GM23338 (cell line): ENCODE measurements around the gene MKNK1. TPM values are rescaled to one million over a fixed set of nuclear protein-coding genes. Genes with fewer than 3 reads are reported as not detected.

ENCODE experiments used
- ATAC-seq: fragments of 200-7000 bp; cut with Tn5 transposase; 3 replicates; pipeline ENCODE4 v1.9.1; 2020
- DNase-seq: peaks from one replicate; pipeline ENCODE4 v3.0.0-alpha.2; 2015; ENCODE audit warnings: low spot score
- H2AFZ ChIP-seq: fragments of 200-600 bp; sonication (generic); 2 replicates; pipeline ENCODE4 v1.8.0; 2016; ENCODE audit warnings: antibody characterized with exemption, mild to moderate bottlenecking, moderate library complexity
- H3F3A ChIP-seq: fragments of 200-600 bp; sonication (generic); replicated peaks from 2 replicates; pipeline ENCODE4 v1.8.0; 2017; ENCODE audit warnings: antibody characterized with exemption, mixed run types, low read depth
- H3K27ac ChIP-seq: fragments of 200-600 bp; sonication (generic); 2 replicates; pipeline ENCODE4 v1.6.1; 2016; ENCODE audit warnings: low read depth
- H3K27me3 ChIP-seq: fragments of 200-600 bp; sonication (generic); 2 replicates; pipeline ENCODE4 v1.8.0; 2016; ENCODE audit warnings: mild to moderate bottlenecking, mixed run types, moderate library complexity; ENCODE audit not compliant: insufficient read depth
- H3K36me3 ChIP-seq: fragments of 200-600 bp; sonication (generic); 2 replicates; pipeline ENCODE4 v1.8.0; 2016; ENCODE audit warnings: mild to moderate bottlenecking; ENCODE audit not compliant: insufficient read depth
- H3K4me1 ChIP-seq: fragments of 200-600 bp; sonication (generic); 2 replicates; pipeline ENCODE4 v1.8.0; 2016; ENCODE audit warnings: mild to moderate bottlenecking, moderate library complexity; ENCODE audit not compliant: insufficient read depth
- H3K4me2 ChIP-seq: fragments of 200-600 bp; sonication (generic); 2 replicates; pipeline ENCODE4 v1.7.1; 2017; ENCODE audit warnings: mixed run types
- H3K4me3 ChIP-seq: fragments of 200-600 bp; sonication (generic); 2 replicates; pipeline ENCODE4 v1.6.1; 2016; ENCODE audit warnings: mixed run types
- H3K79me2 ChIP-seq: fragments of 200-600 bp; sonication (generic); replicated peaks from 2 replicates; pipeline ENCODE4 v1.8.0; 2017; ENCODE audit warnings: mild to moderate bottlenecking; ENCODE audit not compliant: insufficient read depth
- H3K9me2 ChIP-seq: fragments of 200-600 bp; sonication (generic); 2 replicates; pipeline ENCODE4 v1.8.0; 2017; ENCODE audit not compliant: insufficient read depth
- H4K20me1 ChIP-seq: fragments of 200-600 bp; sonication (generic); replicated peaks from 2 replicates; pipeline ENCODE4 v1.8.0; 2017; ENCODE audit warnings: mild to moderate bottlenecking; ENCODE audit not compliant: insufficient read depth
- H3K27ac Mint-ChIP-seq: 2 replicates; pipeline ENCODE4 v1.8.0; 2020; ENCODE audit warnings: inconsistent platforms, mild to moderate bottlenecking, moderate library complexity, mixed read lengths
- H3K27me3 Mint-ChIP-seq: 3 replicates; pipeline ENCODE4 v1.8.0; 2022; ENCODE audit warnings: low read depth, mild to moderate bottlenecking, moderate library complexity, mixed read lengths, inconsistent platforms; ENCODE audit not compliant: insufficient read depth, poor library complexity
- H3K36me3 Mint-ChIP-seq: 3 replicates; pipeline ENCODE4 v1.8.0; 2021; ENCODE audit warnings: low read depth, mild to moderate bottlenecking, inconsistent platforms, moderate library complexity, mixed read lengths
- H3K4me1 Mint-ChIP-seq: 3 replicates; pipeline ENCODE4 v1.8.0; 2020; ENCODE audit warnings: mild to moderate bottlenecking, inconsistent platforms, mixed read lengths
- H3K4me3 Mint-ChIP-seq: 3 replicates; pipeline ENCODE4 v1.8.0; 2021; ENCODE audit warnings: moderate library complexity, mild to moderate bottlenecking, inconsistent platforms, mixed read lengths
- H3K9me3 Mint-ChIP-seq: 3 replicates; pipeline ENCODE4 v1.8.0; 2020; ENCODE audit warnings: moderate library complexity, mild to moderate bottlenecking, inconsistent platforms, mixed read lengths
- CREB1 ChIP-seq: fragments of 250-450 bp; sonication (Bioruptor Pico); IDR thresholded peaks from 2 replicates; pipeline ENCODE4 v1.5.0; 2020; ENCODE audit warnings: low read depth, mild to moderate bottlenecking, moderate library complexity
- EZH2phosphoT487 ChIP-seq: fragments of 200-600 bp; sonication (generic); IDR thresholded peaks from one replicate; pipeline ENCODE4 v1.8.1; 2018; ENCODE audit warnings: antibody characterized with exemption; ENCODE audit not compliant: unreplicated experiment
- JUNB ChIP-seq: IDR thresholded peaks from one replicate; pipeline ENCODE4 v1.6.1; 2016; ENCODE audit warnings: antibody characterized with exemption; ENCODE audit not compliant: unreplicated experiment
- NANOG ChIP-seq: IDR thresholded peaks from 2 replicates; pipeline ENCODE4 v1.6.1; 2016; ENCODE audit warnings: antibody characterized with exemption, borderline replicate concordance
- POLR2AphosphoS5 ChIP-seq: IDR thresholded peaks from 2 replicates; pipeline ENCODE4 v1.6.1; 2016; ENCODE audit warnings: antibody characterized with exemption, low read depth
- ZNF114 ChIP-seq: fragments of 250-450 bp; sonication (Bioruptor Pico); IDR thresholded peaks from 2 replicates; pipeline ENCODE4 v1.5.0; 2020; ENCODE audit warnings: mild to moderate bottlenecking, moderate library complexity
- ZNF331 ChIP-seq: fragments of 250-450 bp; sonication (Bioruptor Pico); IDR thresholded peaks from 2 replicates; pipeline ENCODE4 v1.5.0; 2020; ENCODE audit warnings: low read depth, mild to moderate bottlenecking, moderate library complexity
- polyA plus RNA-seq: library from polyadenylated mRNA; unstranded; fragments of >200 nt; fragmentation: Nextera tagmentation; extraction: Ambion mirVana; gene quantifications from 2 replicates; pipeline ENCODE4 v1.2.1, GENCODE V29; 2016
- total RNA-seq: library from RNA; depleted of rRNA; stranded (reverse); fragments of >200 nt; shearing (Covaris generic); gene quantifications from 2 replicates; pipeline ENCODE4 v1.2.3, GENCODE V29; 2014
- TF ChIP-seq, protein P1 (sequence below), 2 experiments: fragments of 200-600 bp in 1 of 2; sonication (generic) in 1 of 2; conservative IDR thresholded peaks; 2 replicates each; pipeline versions ENCODE4 v1.5.1 to v1.6.1; 2016 to 2017; ENCODE audit warnings: antibody characterized with exemption in 2 of 2, low read depth in 2 of 2, mild to moderate bottlenecking in 2 of 2, moderate library complexity in 1 of 2
- TF ChIP-seq, protein P2 (sequence below): IDR thresholded peaks from 2 replicates; pipeline ENCODE4 v1.6.1; 2016; ENCODE audit warnings: antibody characterized with exemption

The MKNK1 gene
- total and polyA plus RNA-seq, 2 experiments from 2014 or later: 11.8 to 20.5 TPM

DNA sequence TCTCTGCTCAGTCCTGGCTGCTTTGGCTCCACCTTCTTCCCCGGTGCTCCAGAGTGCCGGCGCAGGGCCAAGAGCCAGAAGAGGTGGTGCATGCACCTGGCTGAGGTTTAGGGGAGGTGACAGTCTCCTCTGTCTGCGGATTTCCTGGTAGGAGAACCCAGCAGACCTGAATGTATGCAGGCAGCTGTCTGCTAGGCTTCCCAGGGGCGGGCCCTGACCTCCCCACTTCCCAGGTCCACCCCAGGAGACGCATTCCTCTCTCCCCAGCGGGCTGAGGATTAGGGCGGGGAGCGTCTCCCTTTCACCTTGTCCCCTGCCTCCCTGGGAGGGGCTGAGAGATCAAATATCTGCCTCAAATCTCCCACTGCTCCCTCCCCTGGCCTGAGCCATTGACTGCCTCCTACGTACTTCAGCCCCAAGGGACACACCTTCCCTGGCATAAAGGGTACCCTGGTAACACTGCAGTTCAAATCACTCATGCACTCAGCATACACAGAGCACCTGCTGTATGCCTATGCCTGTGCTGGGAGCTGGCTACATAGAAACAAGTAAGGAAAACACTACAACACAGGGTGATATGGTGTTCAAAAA, 87.0 kb downstream of the MKNK1 start:
- no peak overlapping the region for H3K27ac Mint-ChIP-seq
- peaks cover 56% of the 10 kb centered on the region for H3K4me1 Mint-ChIP-seq
- H3K4me1 ChIP-seq: peaks cover 43% of the 10 kb centered on the region
- H3K36me3 ChIP-seq: no peaks in the 10 kb centered on the region
- H2AFZ ChIP-seq: no peak overlapping the region
- peaks cover 3% of the 10 kb centered on the region; the same call in 1 of the 3 replicates for H3K9me3 Mint-ChIP-seq
- TF ChIP-seq, protein P1, sequence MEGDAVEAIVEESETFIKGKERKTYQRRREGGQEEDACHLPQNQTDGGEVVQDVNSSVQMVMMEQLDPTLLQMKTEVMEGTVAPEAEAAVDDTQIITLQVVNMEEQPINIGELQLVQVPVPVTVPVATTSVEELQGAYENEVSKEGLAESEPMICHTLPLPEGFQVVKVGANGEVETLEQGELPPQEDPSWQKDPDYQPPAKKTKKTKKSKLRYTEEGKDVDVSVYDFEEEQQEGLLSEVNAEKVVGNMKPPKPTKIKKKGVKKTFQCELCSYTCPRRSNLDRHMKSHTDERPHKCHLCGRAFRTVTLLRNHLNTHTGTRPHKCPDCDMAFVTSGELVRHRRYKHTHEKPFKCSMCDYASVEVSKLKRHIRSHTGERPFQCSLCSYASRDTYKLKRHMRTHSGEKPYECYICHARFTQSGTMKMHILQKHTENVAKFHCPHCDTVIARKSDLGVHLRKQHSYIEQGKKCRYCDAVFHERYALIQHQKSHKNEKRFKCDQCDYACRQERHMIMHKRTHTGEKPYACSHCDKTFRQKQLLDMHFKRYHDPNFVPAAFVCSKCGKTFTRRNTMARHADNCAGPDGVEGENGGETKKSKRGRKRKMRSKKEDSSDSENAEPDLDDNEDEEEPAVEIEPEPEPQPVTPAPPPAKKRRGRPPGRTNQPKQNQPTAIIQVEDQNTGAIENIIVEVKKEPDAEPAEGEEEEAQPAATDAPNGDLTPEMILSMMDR (conservative IDR thresholded peaks at IDR 0.05; ENCODE audit: low read depth in 2 of 2): 0 out of 4 replicates have a peak, but pooled peaks of 1 of the 2 experiments have one; percentile 10
- no peak for TF ChIP-seq CREB1 (CRISPR knock-in tag)
- peak; percentile 84 for ATAC-seq
- DNase-seq: peak; percentile 91
- peaks cover 54% of the 10 kb centered on the region for H3K27me3 Mint-ChIP-seq
- H3K4me3 Mint-ChIP-seq: peak overlapping the region; percentile 39; the same call in 2 of the 3 replicates
- no peaks in the 10 kb centered on the region for H4K20me1 ChIP-seq
- peak overlapping the region; percentile 41 for H3K4me3 ChIP-seq
- no peaks in the 10 kb centered on the region for H3K9me2 ChIP-seq
- H3K36me3 Mint-ChIP-seq: no peaks in the 10 kb centered on the region
- H3K79me2 ChIP-seq: no peaks in the 10 kb centered on the region
- peak overlapping the region; percentile 74 for H3K4me2 ChIP-seq
- H3K27me3 ChIP-seq: peaks cover 76% of the 10 kb centered on the region
- no peak overlapping the region for H3K27ac ChIP-seq
- H3F3A ChIP-seq: 0 out of 2 replicates have a peak, but pooled peaks cover 5% of the 10 kb centered on the region

DNA sequence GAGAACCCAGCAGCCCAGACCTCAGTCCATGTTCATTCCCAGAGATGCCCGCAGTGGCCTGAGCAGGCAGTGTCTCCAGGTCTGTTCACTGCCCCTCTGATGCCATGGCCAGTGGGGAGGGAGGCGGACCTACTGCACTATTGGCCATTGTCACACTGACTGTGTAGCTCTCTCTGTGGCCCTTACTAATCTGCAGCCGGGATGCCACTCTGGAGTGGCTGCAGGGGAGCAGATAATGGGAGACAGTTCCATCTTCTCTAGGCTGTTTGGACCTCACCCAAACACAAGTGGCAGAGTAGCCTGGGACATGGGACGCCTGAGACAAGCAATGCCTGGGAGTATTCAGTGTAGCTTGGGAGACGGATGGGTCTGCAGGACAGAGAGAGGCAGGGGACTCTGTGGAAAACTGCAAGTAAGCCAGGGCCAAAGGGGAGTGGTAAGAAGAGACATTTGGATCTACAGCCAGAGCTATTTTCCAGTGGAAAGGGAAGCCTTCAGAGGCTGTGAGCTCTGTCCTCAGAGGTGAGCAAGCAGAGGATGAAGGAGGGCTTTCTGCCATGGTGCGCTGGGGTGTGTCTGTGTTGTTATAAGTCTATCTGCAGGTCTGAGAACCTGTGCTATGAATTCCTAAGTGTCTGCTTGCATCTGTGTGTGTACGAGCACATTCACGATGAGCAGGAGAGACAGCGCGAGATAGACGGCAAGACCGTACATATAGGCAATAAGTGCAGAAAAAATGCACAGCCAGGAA, 87.7 kb downstream of the MKNK1 start:
- Histone ChIP-seq H2AFZ (no peak overlapping the region), H3K4me3 (peak overlapping the region; percentile 41), H3K27me3 (peaks cover 69% of the 10 kb centered on the region), H3K79me2 (no peaks in the 10 kb centered on the region), H3K9me2 (no peaks in the 10 kb centered on the region), H3K4me1 (peaks cover 40% of the 10 kb centered on the region), H3F3A (0 out of 2 replicates have a peak, but pooled peaks cover 5% of the 10 kb centered on the region), H3K27ac (no peak overlapping the region), H4K20me1 (no peaks in the 10 kb centered on the region), H3K36me3 (no peaks in the 10 kb centered on the region), H3K4me2 (peak overlapping the region; percentile 74)
- DNase-seq (no peak), ATAC-seq (no peak)
- H3K9me3 Mint-ChIP-seq: peaks cover 3% of the 10 kb centered on the region; the same call in 1 of the 3 replicates
- no peak for TF ChIP-seq JUNB
- TF ChIP-seq ZNF114: no peak
- no peak for TF ChIP-seq ZNF331 (CRISPR knock-in tag)
- no peak for TF ChIP-seq CREB1 (CRISPR knock-in tag)
- TF ChIP-seq, protein P2, sequence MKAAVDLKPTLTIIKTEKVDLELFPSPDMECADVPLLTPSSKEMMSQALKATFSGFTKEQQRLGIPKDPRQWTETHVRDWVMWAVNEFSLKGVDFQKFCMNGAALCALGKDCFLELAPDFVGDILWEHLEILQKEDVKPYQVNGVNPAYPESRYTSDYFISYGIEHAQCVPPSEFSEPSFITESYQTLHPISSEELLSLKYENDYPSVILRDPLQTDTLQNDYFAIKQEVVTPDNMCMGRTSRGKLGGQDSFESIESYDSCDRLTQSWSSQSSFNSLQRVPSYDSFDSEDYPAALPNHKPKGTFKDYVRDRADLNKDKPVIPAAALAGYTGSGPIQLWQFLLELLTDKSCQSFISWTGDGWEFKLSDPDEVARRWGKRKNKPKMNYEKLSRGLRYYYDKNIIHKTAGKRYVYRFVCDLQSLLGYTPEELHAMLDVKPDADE: no peak
- TF ChIP-seq NANOG: no peak
- no peak for TF ChIP-seq POLR2AphosphoS5
- TF ChIP-seq, protein P1 (conservative IDR thresholded peaks at IDR 0.05; ENCODE audit: low read depth in 2 of 2): no peak
- TF ChIP-seq EZH2phosphoT487: no peak
- H3K36me3 Mint-ChIP-seq: no peaks in the 10 kb centered on the region
- H3K27me3 Mint-ChIP-seq: peaks cover 49% of the 10 kb centered on the region
- peak overlapping the region; percentile 39; the same call in 1 of the 3 replicates for H3K4me3 Mint-ChIP-seq
- H3K27ac Mint-ChIP-seq: no peak overlapping the region
- H3K4me1 Mint-ChIP-seq: peaks cover 57% of the 10 kb centered on the region
